Adipocyte (in vitro differentiated cells): Measurements from ENCODE around the gene ZNF3.

Experiments
- DNase-seq: peaks from one replicate; pipeline ENCODE4 v3.0.0-alpha.2; 2015; ENCODE audit warnings: low read depth
- H3K27me3 ChIP-seq: replicated peaks from 2 replicates; pipeline ENCODE4 v1.7.0; 2013; ENCODE audit warnings: mild to moderate bottlenecking, low read length, moderate library complexity; ENCODE audit not compliant: control insufficient read depth, insufficient read depth
- H3K36me3 ChIP-seq: 2 replicates; pipeline ENCODE4 v1.7.0; 2013; ENCODE audit warnings: low read length, mild to moderate bottlenecking, moderate library complexity; ENCODE audit not compliant: control insufficient read depth, insufficient read depth, severe bottlenecking
- H3K4me1 ChIP-seq: 2 replicates; pipeline ENCODE4 v1.7.0; 2013; ENCODE audit warnings: mild to moderate bottlenecking, low read length, moderate library complexity; ENCODE audit not compliant: control insufficient read depth, insufficient read depth
- H3K4me3 ChIP-seq: 2 replicates; pipeline ENCODE4 v1.7.0; 2013; ENCODE audit warnings: mild to moderate bottlenecking, low read length, moderate library complexity
- H3K9ac ChIP-seq: 2 replicates; pipeline ENCODE4 v1.7.0; 2013; ENCODE audit warnings: mild to moderate bottlenecking, low read length, moderate library complexity
- H3K9me3 ChIP-seq: 2 replicates; pipeline ENCODE4 v1.7.0; 2013; ENCODE audit warnings: mild to moderate bottlenecking, low read length, moderate library complexity; ENCODE audit not compliant: control insufficient read depth

Gene ZNF3

DNA sequence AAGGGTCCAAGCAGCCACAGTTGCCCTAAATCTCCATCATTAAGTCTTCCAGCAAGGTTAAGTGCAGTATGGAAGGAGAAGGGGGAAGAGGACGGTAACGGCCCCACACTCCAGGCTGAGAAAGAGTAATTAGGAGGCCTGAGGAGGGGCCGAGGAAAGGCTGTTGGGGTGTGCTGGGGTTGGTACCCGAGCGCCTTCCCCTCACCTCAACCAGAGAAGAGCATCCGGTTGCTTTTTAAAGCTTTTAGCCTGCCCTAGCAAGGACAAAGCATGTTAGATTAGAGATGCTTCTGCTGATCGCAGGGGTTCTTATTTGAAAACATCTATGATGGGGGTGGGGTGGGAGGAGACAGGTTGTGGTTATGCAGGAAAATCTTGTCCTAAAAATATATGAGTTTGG, 40.9 kb downstream of the ZNF3 start:
- no peak for DNase-seq
- no peaks in the 10 kb centered on the region for H3K27me3 ChIP-seq
- H3K4me1 ChIP-seq = peaks cover 48% of the 10 kb centered on the region
- no peak overlapping the region for H3K9ac ChIP-seq
- no peaks in the 10 kb centered on the region for H3K9me3 ChIP-seq
- H3K4me3 ChIP-seq = no peak overlapping the region
- H3K36me3 ChIP-seq = peaks cover 10% of the 10 kb centered on the region

DNA sequence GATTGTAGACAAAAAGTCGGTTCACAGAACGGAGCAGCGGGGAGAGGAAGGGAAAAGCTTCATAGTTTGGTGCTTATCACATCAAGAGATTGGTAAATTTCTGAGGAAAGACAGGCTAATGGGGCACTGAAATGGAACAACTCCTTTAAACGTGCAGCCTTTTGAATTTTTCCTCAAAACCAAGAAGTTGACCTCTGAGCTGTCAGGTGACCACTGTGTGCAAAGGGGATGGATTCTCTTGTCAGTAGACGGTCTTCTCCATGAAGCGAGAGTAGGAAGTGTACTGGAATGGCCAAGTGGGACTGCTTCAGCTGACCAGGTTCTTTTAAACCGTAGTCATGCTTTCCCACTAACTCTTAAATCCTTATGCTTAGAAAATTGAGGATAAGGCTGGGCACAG, 43.2 kb downstream of the ZNF3 start:
- no peak for DNase-seq
- H3K9me3 ChIP-seq = no peaks in the 10 kb centered on the region
- no peak overlapping the region for H3K9ac ChIP-seq
- peaks cover 50% of the 10 kb centered on the region for H3K4me1 ChIP-seq
- H3K36me3 ChIP-seq = peaks cover 33% of the 10 kb centered on the region
- no peak overlapping the region for H3K4me3 ChIP-seq
- no peaks in the 10 kb centered on the region for H3K27me3 ChIP-seq

DNA sequence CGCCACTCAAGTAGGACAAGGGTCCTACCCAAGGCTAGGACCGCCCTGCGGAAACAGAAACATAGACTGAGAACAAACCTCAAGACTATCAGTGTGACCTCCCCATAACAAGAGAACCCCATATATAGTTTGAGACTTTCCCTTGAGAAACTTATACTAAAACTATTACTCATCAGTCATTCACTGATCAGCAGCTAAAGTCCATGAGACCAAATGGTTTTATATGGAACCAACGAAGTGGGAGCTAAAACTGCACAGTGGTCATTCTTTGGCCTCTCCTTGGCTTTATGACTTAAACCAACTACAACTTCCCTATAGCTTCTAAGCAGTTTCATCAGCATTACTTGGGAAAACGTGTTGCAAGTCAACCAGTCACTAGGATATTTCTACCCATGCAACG, 45.6 kb downstream of the ZNF3 start:
- no peaks in the 10 kb centered on the region for H3K9me3 ChIP-seq
- DNase-seq = no peak
- no peak overlapping the region for H3K9ac ChIP-seq
- no peak overlapping the region for H3K4me3 ChIP-seq
- peaks cover 41% of the 10 kb centered on the region for H3K4me1 ChIP-seq
- no peaks in the 10 kb centered on the region for H3K27me3 ChIP-seq
- peaks cover 54% of the 10 kb centered on the region for H3K36me3 ChIP-seq

DNA sequence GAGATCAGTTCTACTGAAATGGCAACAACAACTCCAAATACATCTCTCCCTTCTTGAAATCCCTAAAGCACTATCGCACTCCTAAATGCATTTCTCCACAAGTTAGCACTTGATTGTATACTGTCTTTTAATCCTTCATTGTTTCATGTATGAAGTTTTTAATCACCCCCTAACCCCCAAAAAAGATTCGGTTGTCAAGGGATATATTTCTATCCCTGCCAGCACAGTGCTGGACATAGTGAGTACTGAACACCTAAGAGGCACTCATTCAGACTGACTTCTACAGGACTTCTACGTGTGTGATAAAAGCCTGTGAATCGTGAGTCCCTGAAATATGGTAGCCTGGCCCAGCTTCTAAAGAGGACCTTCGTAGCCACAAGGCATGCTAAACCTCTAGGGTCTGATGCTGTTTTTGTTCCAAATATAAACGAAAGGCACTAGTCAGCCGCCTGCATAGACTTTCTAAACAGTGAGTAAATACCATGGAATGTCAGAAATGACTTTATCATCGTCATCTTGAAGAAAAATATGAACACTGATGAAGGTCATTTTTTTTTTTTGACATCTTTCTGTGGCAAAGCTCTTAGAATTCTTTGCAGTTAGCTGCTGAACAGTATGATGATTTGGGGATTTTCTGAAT, 46.5 kb downstream of the ZNF3 start:
- Histone ChIP-seq H3K9ac (no peak overlapping the region), H3K36me3 (peaks cover 63% of the 10 kb centered on the region), H3K9me3 (no peaks in the 10 kb centered on the region), H3K4me1 (peaks cover 35% of the 10 kb centered on the region), H3K4me3 (no peak overlapping the region), H3K27me3 (no peaks in the 10 kb centered on the region)
- DNase-seq = peak; percentile 89

DNA sequence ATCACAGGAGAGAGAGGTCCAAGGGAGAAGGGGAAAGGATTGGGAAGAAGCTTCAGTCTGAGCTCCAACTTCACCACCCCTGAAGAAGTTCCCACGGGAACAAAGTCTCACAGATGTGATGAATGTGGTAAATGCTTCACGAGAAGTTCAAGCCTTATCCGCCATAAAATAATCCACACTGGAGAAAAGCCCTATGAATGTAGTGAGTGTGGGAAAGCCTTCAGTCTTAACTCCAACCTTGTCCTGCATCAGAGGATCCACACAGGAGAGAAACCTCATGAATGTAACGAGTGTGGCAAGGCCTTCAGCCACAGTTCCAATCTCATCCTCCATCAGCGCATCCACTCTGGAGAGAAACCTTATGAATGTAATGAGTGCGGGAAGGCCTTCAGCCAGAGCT, 48.0 kb downstream of the ZNF3 start:
- Histone ChIP-seq H3K27me3 (no peaks in the 10 kb centered on the region), H3K4me3 (no peak overlapping the region), H3K36me3 (peaks cover 72% of the 10 kb centered on the region), H3K9me3 (no peaks in the 10 kb centered on the region), H3K9ac (no peak overlapping the region), H3K4me1 (peaks cover 27% of the 10 kb centered on the region)
- no peak for DNase-seq

DNA sequence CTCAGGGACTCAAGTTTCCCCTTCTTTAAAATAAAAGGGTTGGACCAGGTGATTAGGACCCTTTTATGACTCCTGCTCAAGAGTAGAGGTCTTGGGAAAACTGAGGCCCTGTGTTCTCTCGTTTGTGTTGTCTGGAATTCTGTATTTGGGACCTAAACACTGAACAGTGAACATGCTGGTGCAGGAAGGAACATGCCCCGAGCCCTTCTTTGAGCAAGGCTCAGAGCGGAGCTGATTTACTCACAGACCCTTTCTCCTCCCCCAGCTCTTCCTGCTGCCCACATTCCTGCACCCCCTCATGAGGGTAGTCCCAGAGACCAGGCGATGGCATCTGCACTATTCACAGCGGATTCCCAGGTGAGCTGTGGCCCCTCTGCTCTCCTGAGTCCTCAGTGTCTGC, 51.9 kb downstream of the ZNF3 start:
- no peaks in the 10 kb centered on the region for H3K9me3 ChIP-seq
- no peak for DNase-seq
- H3K27me3 ChIP-seq = no peaks in the 10 kb centered on the region
- H3K4me3 ChIP-seq = no peak overlapping the region
- H3K4me1 ChIP-seq = peaks cover 9% of the 10 kb centered on the region
- H3K36me3 ChIP-seq = peaks cover 90% of the 10 kb centered on the region
- H3K9ac ChIP-seq = no peak overlapping the region

DNA sequence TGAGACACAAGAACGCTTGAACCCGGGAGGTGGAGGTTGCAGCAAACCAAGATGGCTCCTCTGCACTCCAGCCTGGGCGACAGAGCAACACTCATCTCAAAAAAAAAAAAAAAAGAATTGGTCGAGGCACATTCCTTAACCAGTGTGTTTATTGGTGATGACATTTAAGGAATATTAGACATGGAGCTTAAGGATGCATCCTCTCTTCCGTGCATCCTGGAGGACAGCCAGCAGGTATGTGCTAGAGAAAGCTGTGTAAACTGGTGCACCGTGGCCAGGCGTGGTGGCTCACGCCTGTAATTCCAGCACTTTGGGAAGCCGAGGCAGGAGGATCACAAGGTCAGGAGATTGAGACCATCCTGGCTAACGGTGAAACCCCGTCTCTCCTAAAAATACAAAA, 54.3 kb downstream of the ZNF3 start:
- Histone ChIP-seq H3K9me3 (no peaks in the 10 kb centered on the region), H3K4me1 (peaks cover 9% of the 10 kb centered on the region), H3K27me3 (no peaks in the 10 kb centered on the region), H3K4me3 (no peak overlapping the region), H3K9ac (no peak overlapping the region), H3K36me3 (peaks cover 93% of the 10 kb centered on the region)
- DNase-seq = no peak

DNA sequence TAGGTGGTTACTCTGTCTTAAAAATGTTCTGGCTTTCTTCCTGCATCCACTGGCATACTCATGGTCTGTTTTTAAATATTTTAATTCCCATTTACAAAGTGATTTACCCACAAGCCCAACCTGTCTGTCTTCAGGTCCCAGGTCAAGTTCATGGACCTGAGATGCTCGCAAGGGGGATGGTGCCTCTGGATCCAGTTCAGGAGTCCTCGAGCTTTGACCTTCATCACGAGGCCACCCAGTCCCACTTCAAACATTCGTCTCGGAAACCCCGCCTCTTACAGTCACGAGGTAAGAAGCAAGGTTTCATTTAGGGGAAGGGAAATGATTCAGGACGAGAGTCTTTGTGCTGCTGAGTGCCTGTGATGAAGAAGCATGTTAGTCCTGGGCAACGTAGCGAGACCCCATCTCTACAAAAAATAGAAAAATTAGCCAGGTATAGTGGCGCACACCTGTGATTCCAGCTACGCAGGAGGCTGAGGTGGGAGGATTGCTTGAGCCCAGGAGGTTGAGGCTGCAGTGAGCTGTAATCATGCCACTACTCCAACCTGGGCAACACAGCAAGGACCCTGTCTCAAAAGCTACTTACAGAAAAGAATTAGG, 57.4 kb downstream of the ZNF3 start:
- H3K36me3 ChIP-seq = peaks cover 77% of the 10 kb centered on the region
- H3K9me3 ChIP-seq = no peaks in the 10 kb centered on the region
- peaks cover 16% of the 10 kb centered on the region for H3K4me1 ChIP-seq
- no peaks in the 10 kb centered on the region for H3K27me3 ChIP-seq
- no peak overlapping the region for H3K4me3 ChIP-seq
- H3K9ac ChIP-seq = no peak overlapping the region
- DNase-seq = no peak

DNA sequence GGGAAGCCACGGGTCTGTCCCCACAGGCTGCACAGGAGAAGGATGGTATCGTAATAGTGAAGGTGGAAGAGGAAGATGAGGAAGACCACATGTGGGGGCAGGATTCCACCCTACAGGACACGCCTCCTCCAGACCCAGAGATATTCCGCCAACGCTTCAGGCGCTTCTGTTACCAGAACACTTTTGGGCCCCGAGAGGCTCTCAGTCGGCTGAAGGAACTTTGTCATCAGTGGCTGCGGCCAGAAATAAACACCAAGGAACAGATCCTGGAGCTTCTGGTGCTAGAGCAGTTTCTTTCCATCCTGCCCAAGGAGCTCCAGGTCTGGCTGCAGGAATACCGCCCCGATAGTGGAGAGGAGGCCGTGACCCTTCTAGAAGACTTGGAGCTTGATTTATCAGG, 58.0 kb downstream of the ZNF3 start:
- Histone ChIP-seq H3K4me3 (no peak overlapping the region), H3K36me3 (peaks cover 82% of the 10 kb centered on the region), H3K9me3 (no peaks in the 10 kb centered on the region), H3K27me3 (no peaks in the 10 kb centered on the region), H3K9ac (no peak overlapping the region), H3K4me1 (peaks cover 20% of the 10 kb centered on the region)
- DNase-seq = no peak

DNA sequence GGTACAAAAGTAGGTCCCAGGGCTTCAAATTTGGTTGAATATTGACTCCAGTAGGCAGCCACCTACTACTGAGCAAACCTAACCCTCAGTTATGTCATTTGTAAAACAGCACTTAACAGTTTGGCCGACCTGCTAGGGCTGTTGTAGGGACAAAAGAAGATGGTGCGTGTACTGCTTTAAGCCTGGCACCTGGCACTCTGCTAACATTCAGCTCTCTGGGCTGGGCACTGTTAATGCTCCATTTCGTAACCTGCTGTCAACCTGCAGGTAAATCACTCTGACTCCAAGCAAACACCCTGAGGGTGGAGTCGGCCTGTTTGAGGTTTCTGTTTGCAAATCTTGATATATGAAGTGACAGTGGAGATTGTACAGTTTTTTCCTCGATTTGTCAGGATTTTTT, 58.9 kb downstream of the ZNF3 start:
- no peaks in the 10 kb centered on the region for H3K27me3 ChIP-seq
- no peak overlapping the region for H3K9ac ChIP-seq
- H3K9me3 ChIP-seq = no peaks in the 10 kb centered on the region
- H3K4me1 ChIP-seq = peaks cover 18% of the 10 kb centered on the region
- no peak overlapping the region for H3K4me3 ChIP-seq
- no peak for DNase-seq
- H3K36me3 ChIP-seq = peaks cover 73% of the 10 kb centered on the region

DNA sequence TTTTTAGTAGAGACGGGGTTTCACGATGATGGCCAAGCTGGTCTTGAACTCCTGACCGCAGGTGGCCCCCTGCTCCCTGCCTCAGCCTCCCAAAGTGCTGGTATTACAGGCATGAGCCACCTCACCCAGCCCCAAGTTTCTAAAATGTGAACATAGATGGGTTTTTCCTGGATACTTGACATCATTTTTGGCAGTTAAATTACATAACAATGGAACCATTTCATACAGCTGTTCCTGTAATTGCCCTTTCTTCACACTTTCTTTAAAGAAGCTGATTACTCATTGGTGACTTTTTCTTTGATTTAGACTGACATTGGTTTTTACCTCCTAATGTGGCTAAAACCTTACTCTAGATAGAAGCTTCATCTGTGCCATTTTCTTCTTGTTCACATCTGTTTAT, 60.2 kb downstream of the ZNF3 start:
- Histone ChIP-seq H3K36me3 (peaks cover 62% of the 10 kb centered on the region), H3K9ac (no peak overlapping the region), H3K4me3 (no peak overlapping the region)

More for the DNA sequence above, 60.2 kb downstream of the ZNF3 start:
- Histone ChIP-seq H3K4me1 (peaks cover 28% of the 10 kb centered on the region), H3K9me3 (no peaks in the 10 kb centered on the region), H3K27me3 (no peaks in the 10 kb centered on the region)
- no peak for DNase-seq
